WTC11 (cell line): ENCODE measurements around the gene PNMA8A.

ENCODE experiments used
- CTCF ChIP-seq: fragments of 200-600 bp; IDR thresholded peaks from 2 replicates; pipeline ENCODE4 v1.8.0; 2022; ENCODE audit warnings: antibody characterized with exemption
- ELF4 ChIP-seq: sonication (generic); formaldehyde crosslinking; IDR thresholded peaks from 2 replicates; pipeline ENCODE4 v1.8.1; 2022; ENCODE audit warnings: low read depth, mild to moderate bottlenecking, moderate library complexity, missing genetic modification reagents
- EMX1 ChIP-seq: fragments of 250-450 bp; sonication (Bioruptor Pico); IDR thresholded peaks from 2 replicates; pipeline ENCODE4 v1.8.0; 2021; ENCODE audit warnings: mild to moderate bottlenecking
- FOXP4 ChIP-seq: sonication (generic); formaldehyde crosslinking; IDR thresholded peaks from 2 replicates; pipeline ENCODE4 v1.8.0; 2022; ENCODE audit warnings: mild to moderate bottlenecking, missing genetic modification reagents
- JAZF1 ChIP-seq: fragments of 250-450 bp; sonication (Bioruptor Pico); IDR thresholded peaks from 2 replicates; pipeline ENCODE4 v1.9.0; 2021; ENCODE audit warnings: moderate library complexity, mild to moderate bottlenecking, inconsistent platforms
- MXD4 ChIP-seq: fragments of 250-450 bp; sonication (Bioruptor Pico); IDR thresholded peaks from 2 replicates; pipeline ENCODE4 v1.8.0; 2021; ENCODE audit warnings: mild to moderate bottlenecking, moderate library complexity, borderline replicate concordance
- NFYB ChIP-seq: sonication (generic); formaldehyde crosslinking; conservative IDR thresholded peaks from 2 replicates; pipeline ENCODE4 v1.8.0; 2022; ENCODE audit warnings: low read depth, missing genetic modification reagents
- TEAD1 ChIP-seq: sonication (generic); formaldehyde crosslinking; IDR thresholded peaks from 2 replicates; pipeline ENCODE4 v1.8.0; 2022; ENCODE audit warnings: mild to moderate bottlenecking, missing genetic modification reagents
- USF1 ChIP-seq: sonication (generic); formaldehyde crosslinking; IDR thresholded peaks from 2 replicates; pipeline ENCODE4 v1.8.0; 2022; ENCODE audit warnings: mild to moderate bottlenecking, missing genetic modification reagents
- ZNF425 ChIP-seq: fragments of 250-450 bp; sonication (Bioruptor Pico); conservative IDR thresholded peaks from 2 replicates; pipeline ENCODE4 v1.9.0; 2021; ENCODE audit warnings: mild to moderate bottlenecking

- no peak for TF ChIP-seq MXD4
- TF ChIP-seq ZNF425 (CRISPR knock-in tag), result no peak
- no peak for TF ChIP-seq CTCF
- TF ChIP-seq NFYB, result no peak
- TF ChIP-seq TEAD1 (CRISPR knock-in tag), result no peak
- TF ChIP-seq FOXP4 (CRISPR knock-in tag), result no peak
- TF ChIP-seq EMX1 (CRISPR knock-in tag), result no peak
- no peak for TF ChIP-seq ELF4 (CRISPR knock-in tag)
- no peak for TF ChIP-seq USF1
- TF ChIP-seq JAZF1 (CRISPR knock-in tag), result no peak
These were observed 20.0 kb downstream of the PNMA8A start for GRCh38 chr19:46451352-46451751.
